HG03039 (cell line): ENCODE data around the gene APBB1.

Source experiments
- ATAC-seq: cut with Tn5 transposase; IDR thresholded peaks from one replicate; pipeline ENCODE4 v1.9.1; 2021; ENCODE audit warnings: mild to moderate bottlenecking, moderate library complexity; ENCODE audit not compliant: unreplicated experiment

Gene APBB1

DNA sequence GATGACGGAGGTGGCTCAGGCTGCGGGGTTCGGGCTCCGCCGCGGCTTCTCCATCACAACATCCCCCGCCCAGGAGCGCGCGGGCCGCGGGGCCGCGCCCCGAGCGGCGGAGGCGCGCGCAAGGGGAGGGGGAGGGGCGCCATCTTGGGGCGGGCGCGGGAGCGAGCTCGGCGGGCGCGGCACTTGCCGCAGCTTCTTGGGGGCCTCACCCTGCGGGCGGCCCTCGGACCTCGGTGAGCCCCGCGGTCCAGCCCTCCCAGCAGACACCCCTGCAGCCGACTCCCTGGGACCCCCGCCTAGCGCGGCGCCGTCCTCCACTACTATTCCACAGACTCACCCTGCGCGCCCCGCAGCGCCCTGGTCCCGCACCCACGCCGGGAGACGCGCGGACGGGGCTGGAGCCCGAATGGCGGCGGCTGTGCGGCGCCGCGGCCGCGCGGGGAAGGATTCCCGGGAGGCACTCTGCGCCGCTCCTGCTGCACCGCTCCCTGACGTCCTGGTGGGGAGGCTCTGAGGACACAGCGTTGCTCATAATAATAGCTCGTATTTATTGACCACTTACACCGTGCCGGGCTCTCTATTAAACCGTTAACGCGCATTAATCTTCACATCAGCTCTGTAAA lies at the start of gene APBB1:
APBB1 (minus strand) TSS at position 86 of the 623 bp plus-strand sequence. CDS start 7,747 bp downstream, outside the sequence.
- ATAC-seq, result no peak

DNA sequence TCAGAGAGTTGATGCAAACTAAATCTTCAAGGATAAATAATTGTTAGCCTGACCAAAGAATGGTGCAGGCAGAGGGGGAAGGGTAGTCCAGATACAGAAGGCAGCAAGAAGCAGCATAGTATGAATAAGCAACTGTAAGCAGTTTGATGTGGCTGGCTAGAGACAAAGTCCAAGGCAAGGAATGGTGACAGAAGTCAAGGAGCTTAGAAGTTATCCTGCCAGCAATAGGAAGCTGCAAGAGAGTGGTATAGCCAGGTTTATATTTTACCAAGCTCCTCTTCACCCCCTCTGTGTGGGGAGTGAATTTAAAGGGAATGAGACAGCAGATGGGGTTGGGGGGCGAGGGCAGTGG lies 40.2 kb upstream of the APBB1 start:
- ATAC-seq, result no peak

DNA sequence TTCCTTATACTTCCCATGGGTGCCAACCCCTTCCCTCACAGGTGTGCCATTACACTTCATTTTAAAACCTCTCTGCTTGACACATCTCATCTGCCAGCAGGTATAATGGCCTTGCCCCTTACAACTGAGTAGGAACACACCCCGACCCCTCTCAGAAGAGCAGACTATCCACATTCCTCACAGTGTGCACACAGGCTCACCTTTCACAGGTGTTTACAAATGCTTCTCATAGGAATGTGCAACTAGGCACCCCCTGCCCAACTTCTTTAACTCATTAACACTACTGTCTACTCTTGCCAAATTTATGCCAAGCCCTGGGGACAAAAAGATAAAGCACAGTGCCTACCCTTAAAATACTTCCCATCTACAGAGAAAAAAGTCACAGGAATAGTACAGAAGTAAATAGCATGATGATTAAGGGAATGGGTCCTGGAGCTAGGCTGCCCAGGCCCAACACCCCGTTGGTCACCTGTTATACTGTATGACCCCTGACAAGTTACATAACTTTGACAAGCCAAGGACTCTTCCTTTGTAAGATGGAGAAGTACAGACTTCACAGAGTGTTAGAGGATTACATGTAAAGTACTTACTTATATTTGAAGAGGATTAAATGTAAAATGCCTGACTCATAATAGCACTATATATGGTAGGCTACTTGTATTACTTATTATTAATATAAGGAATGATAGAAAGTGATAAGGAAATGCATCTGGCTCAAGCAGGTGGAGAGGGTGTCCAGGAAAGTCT lies 39.6 kb upstream of the APBB1 start:
- no peak for ATAC-seq

- no peak for ATAC-seq
These were observed 38.9 kb upstream of the APBB1 start for GRCh38 chr11:6457581-6458320.

DNA sequence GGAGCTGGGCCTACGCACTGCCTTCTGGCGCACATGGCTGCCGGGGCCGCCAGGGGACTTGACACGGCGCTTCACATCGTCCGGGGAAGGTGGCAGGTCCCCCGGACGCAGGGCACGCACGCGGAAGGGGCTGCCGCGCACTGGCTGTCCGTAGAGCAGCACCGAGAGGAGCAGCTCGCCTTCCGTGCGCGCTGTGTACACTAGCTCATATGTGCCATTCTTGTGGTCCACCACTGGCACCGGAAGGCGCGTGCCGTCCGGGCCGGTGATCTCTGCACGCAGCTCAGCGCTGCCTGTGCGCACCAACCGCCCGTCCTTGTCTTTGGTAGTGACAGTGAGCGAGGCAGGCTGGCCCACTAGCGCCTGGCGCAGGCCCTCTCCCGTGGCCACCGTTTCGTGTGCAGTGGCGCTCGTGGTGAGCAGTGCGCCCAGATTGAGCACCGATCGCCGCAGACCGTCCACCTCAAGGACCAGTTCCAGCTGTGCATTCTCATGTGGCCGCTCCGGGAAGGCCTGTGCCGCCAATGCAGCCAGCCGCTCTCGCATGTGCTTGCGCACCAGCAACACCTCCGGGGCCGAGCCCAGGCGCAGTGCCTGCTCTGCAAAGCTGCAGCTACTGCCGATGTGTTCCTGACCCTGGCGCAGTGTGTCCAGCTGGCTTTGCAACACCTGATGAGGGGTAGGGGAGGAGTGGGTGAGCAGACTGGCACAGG lies 37.6 kb upstream of the APBB1 start:
- ATAC-seq, result no peak

GRCh38 chr11:6455070-6455469 lies 36.2 kb upstream of the APBB1 start:
- ATAC-seq, result no peak

- no peak for ATAC-seq
These were observed 34.3 kb upstream of the APBB1 start for GRCh38 chr11:6453152-6453551.

DNA sequence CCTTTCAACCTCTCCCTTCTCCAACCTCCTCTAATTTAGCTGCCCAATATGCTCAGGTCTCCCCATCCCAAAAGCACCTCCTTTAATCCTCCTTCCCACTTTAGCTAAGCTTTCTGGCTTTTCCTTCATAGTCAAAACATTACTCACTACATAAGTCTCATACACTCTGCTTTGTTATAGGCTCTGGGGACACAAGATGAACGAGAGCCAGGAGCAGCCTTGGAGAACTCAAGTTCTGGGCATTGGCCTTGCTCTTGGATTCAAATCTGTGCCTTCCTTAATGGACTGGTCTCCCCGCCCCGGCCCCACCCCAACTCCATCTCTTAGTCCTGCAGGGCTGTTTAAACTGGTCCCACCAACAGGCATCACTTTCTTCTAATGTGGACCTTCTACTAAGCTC lies 33.3 kb upstream of the APBB1 start:
- no peak for ATAC-seq

GRCh38 chr11:6448574-6448973 lies 29.7 kb upstream of the APBB1 start:
- no peak for ATAC-seq

GRCh38 chr11:6443269-6444003 lies 24.5 kb upstream of the APBB1 start:
- peak; percentile 68 for ATAC-seq

DNA sequence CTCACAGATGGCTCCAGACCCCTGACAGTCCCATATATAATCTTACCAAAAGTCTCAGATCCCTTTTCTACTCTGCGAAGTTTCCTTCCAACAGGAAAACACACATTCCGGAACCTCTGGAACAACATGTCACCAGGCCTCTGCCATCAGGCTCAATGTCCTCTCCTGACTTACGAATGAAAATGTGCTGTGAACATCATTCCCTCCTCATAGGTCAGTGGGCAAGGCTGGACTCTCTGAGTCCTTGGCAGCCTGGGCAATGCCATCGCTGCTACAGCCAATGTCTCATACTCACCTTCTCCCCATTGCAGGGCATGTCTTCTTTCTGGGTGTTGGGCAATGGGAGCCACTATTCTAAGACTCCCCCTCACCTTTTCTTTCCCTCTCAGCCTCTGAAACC lies 23.5 kb upstream of the APBB1 start:
- no peak for ATAC-seq

DNA sequence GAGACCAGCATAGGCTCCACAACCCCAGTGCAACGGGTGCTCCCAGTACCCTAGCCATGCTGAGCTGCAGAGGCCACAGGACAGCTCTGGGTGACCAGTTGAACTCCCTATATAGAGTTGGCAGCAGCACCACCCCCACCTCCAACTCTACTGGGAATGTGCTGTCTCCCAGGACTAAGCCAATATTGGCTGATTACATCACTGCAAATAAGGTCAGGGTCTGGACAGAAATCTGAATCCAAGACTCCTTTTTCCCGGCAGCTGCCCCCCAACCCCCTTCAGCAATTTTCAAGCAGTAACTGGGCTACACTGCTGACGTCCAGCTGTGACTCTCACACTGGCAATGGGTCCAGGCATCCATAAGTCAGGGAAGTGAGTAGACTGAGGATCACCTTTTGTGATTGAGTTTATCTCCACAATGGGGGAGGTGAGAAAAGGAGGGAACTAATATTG lies 22.0 kb upstream of the APBB1 start, which contains the start of gene HPX:
HPX (minus strand) TSS at position 82 of the 453 bp plus-strand sequence; CDS start at position 58, 24 bp downstream.
- no peak for ATAC-seq

GRCh38 chr11:6438979-6439571 lies 20.2 kb upstream of the APBB1 start:
- ATAC-seq, result no peak

- ATAC-seq, result no peak
These were observed 19.1 kb upstream of the APBB1 start for GRCh38 chr11:6437993-6438392.

- ATAC-seq, result no peak
These were observed 18.5 kb upstream of the APBB1 start for GRCh38 chr11:6437423-6437822.

GRCh38 chr11:6433998-6434660 lies 15.2 kb upstream of the APBB1 start:
- ATAC-seq, result no peak

DNA sequence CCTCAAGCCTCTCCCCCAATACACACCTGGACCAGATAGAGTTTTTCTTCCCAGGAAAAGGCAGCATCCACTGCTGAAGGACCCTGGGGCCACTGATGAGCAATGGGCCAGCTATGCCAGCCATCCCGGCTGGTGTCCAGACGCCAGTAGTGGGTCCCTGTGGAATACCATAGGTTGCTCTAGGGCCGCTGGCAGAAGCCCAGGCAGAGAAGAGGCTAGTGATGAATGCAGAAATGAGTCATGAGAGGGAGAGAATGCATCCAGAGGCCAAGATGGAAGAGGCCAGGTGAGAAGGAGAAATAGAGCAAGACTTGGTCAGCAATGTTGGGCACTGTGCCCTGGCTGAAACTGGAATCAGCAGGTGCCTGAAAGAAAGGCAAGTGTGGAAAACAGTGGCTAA lies 13.0 kb upstream of the APBB1 start:
- ATAC-seq, result no peak

DNA sequence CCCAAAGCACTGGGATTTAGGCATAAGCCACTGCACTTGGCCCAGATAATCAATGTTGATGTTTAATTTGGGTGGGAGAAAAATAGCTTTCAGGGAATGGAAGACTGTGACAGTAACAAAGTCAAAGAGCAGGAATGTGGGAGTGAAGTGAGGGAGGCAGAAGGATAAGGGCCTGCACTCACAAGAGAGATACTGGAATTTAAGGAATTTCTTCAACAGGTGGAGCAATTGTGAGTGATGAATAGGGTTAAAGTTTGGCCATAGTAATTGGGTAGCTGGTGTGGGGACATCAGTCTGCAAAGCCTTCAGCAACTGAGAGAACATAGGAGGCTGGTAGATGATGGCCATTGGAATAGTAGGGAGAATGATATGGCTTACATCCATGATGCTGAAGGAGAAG lies 8.6 kb upstream of the APBB1 start:
- ATAC-seq, result no peak

DNA sequence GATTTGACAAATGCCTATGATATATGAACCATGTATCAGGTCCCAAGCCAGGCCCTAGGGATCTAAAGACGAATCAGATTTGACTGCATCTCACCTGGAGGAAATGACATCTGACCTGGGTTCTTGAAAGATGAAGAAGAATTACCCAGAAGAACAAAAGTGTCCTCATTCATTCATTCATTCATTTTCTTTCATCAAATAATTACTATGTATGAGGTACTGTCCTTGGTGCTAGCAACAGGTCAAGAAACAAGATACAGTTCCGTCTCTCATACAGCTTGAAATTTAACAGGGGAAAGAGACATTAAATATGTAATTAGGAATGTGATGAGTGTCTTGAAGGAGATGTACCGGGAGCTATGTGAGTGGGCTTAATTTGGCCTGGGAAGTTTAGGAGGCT lies 1.8 kb upstream of the APBB1 start:
- ATAC-seq, result no peak
